H9 (cell line): ENCODE data around the gene PPP1R7. TPM values are rescaled to one million over a fixed set of nuclear protein-coding genes. Genes with fewer than 3 reads are reported as not detected.

ENCODE experiments used
- DNase-seq: peaks from one replicate; pipeline ENCODE4 v3.0.0-alpha.2; 2017
- H2AFZ ChIP-seq: one replicate; pipeline ENCODE4 v1.6.1; 2013; ENCODE audit warnings: mild to moderate bottlenecking, low read length, control low read depth, moderate library complexity
- H2AK5ac ChIP-seq: 2 replicates; pipeline ENCODE4 v1.6.1; 2013; ENCODE audit warnings: low read length, control low read depth, mixed read lengths; ENCODE audit not compliant: insufficient read length
- H2BK120ac ChIP-seq: one replicate; pipeline ENCODE4 v1.6.1; 2013; ENCODE audit warnings: low read depth, mild to moderate bottlenecking, low read length, control low read depth, inconsistent platforms; ENCODE audit not compliant: poor library complexity, severe bottlenecking
- H2BK12ac ChIP-seq: 2 replicates; pipeline ENCODE4 v1.6.1; 2013; ENCODE audit warnings: low read length, control low read depth, mixed read lengths, low read depth; ENCODE audit not compliant: insufficient read length
- H2BK15ac ChIP-seq: 2 replicates; pipeline ENCODE4 v1.6.1; 2013; ENCODE audit warnings: low read depth, low read length, control low read depth
- H2BK20ac ChIP-seq: one replicate; pipeline ENCODE4 v1.6.1; 2013; ENCODE audit warnings: low read depth, mild to moderate bottlenecking, low read length, control low read depth, inconsistent platforms; ENCODE audit not compliant: poor library complexity, severe bottlenecking
- H2BK5ac ChIP-seq: 2 replicates; pipeline ENCODE4 v1.6.1; 2013; ENCODE audit warnings: low read length, control low read depth, mixed read lengths; ENCODE audit not compliant: insufficient read length
- H3K14ac ChIP-seq: 2 replicates; pipeline ENCODE4 v1.6.1; 2013; ENCODE audit warnings: low read length, control low read depth; ENCODE audit not compliant: insufficient read depth
- H3K18ac ChIP-seq: 2 replicates; pipeline ENCODE4 v1.6.1; 2013; ENCODE audit warnings: low read depth, mild to moderate bottlenecking, mixed read lengths, low read length, control low read depth; ENCODE audit not compliant: insufficient read length
- H3K23ac ChIP-seq: 2 replicates; pipeline ENCODE4 v1.6.1; 2013; ENCODE audit warnings: low read length, control low read depth, mixed read lengths, low read depth; ENCODE audit not compliant: insufficient read length
- H3K23me2 ChIP-seq: 2 replicates; pipeline ENCODE4 v1.6.1; 2013; ENCODE audit warnings: low read depth, mild to moderate bottlenecking, mixed read lengths, low read length, control low read depth; ENCODE audit not compliant: insufficient read length, poor library complexity, severe bottlenecking
- H3K27ac ChIP-seq: 2 replicates; pipeline ENCODE4 v1.5.1; 2013; ENCODE audit warnings: low read length, control low read depth, mixed read lengths, low read depth; ENCODE audit not compliant: insufficient read length
- H3K27me3 ChIP-seq: 2 replicates; pipeline ENCODE4 v1.6.1; 2013; ENCODE audit warnings: low read length, control low read depth, inconsistent platforms; ENCODE audit not compliant: insufficient read depth
- H3K4ac ChIP-seq: 2 replicates; pipeline ENCODE4 v1.6.1; 2013; ENCODE audit warnings: low read depth, mild to moderate bottlenecking, control low read depth, inconsistent platforms, low read length, moderate library complexity
- H3K4me1 ChIP-seq: 2 replicates; pipeline ENCODE4 v1.6.1; 2013; ENCODE audit warnings: low read length, control low read depth, inconsistent platforms; ENCODE audit not compliant: insufficient read depth
- H3K4me2 ChIP-seq: 2 replicates; pipeline ENCODE4 v1.6.1; 2013; ENCODE audit warnings: low read length, control low read depth, mixed read lengths; ENCODE audit not compliant: insufficient read length, insufficient read depth
- H3K56ac ChIP-seq: 2 replicates; pipeline ENCODE4 v1.6.1; 2013; ENCODE audit warnings: low read depth, mild to moderate bottlenecking, mixed read lengths, low read length, control low read depth; ENCODE audit not compliant: insufficient read length
- H3K79me1 ChIP-seq: 2 replicates; pipeline ENCODE4 v1.6.1; 2013; ENCODE audit warnings: low read depth, mild to moderate bottlenecking, moderate library complexity, low read length, control low read depth, inconsistent platforms; ENCODE audit not compliant: insufficient read depth, poor library complexity, severe bottlenecking
- H3K79me2 ChIP-seq: 2 replicates; pipeline ENCODE4 v1.6.1; 2013; ENCODE audit warnings: low read length, control low read depth, inconsistent platforms; ENCODE audit not compliant: insufficient read depth
- H3K9ac ChIP-seq: 2 replicates; pipeline ENCODE4 v1.6.1; 2013; ENCODE audit warnings: low read length, control low read depth, mixed read lengths; ENCODE audit not compliant: insufficient read length; ENCODE audit errors: extremely low read depth
- H3K9me3 ChIP-seq: one replicate; pipeline ENCODE4 v1.6.1; 2013; ENCODE audit warnings: low read depth, low read length, inconsistent platforms; ENCODE audit not compliant: control insufficient read depth
- H3T11ph ChIP-seq: one replicate; pipeline ENCODE4 v1.6.1; 2013; ENCODE audit warnings: mild to moderate bottlenecking, low read length, control low read depth, inconsistent platforms
- H4K20me1 ChIP-seq: one replicate; pipeline ENCODE4 v1.6.1; 2013; ENCODE audit not compliant: control insufficient read depth, insufficient read length, insufficient read depth
- H4K5ac ChIP-seq: 2 replicates; pipeline ENCODE4 v1.6.1; 2013; ENCODE audit warnings: low read depth, mild to moderate bottlenecking, mixed read lengths, low read length, control low read depth; ENCODE audit not compliant: insufficient read length
- H4K8ac ChIP-seq: replicated peaks from 2 replicates; pipeline ENCODE4 v1.6.1; 2013; ENCODE audit warnings: low read length, control low read depth, mixed read lengths, low read depth; ENCODE audit not compliant: insufficient read length
- H4K91ac ChIP-seq: 2 replicates; pipeline ENCODE4 v1.6.1; 2013; ENCODE audit warnings: low read depth, mild to moderate bottlenecking, moderate library complexity, mixed read lengths, low read length, control low read depth; ENCODE audit not compliant: insufficient read length
- H3K27ac Mint-ChIP-seq, 3 experiments: 2 replicates in 2 of 3; 3 replicates in 1 of 3; pipeline ENCODE4 v1.8.0; 2020 to 2021; ENCODE audit warnings: mixed read lengths in 3 of 3, mild to moderate bottlenecking in 1 of 3, moderate library complexity in 1 of 3
- H3K27me3 Mint-ChIP-seq: 2 replicates; pipeline ENCODE4 v1.8.0; 2021; ENCODE audit warnings: low read depth, mild to moderate bottlenecking, moderate library complexity, mixed read lengths
- H3K36me3 Mint-ChIP-seq, 3 experiments: 2 replicates in 2 of 3; 3 replicates in 1 of 3; pipeline ENCODE4 v1.8.0; 2020 to 2021; ENCODE audit warnings: low read depth in 3 of 3, mixed read lengths in 3 of 3; ENCODE audit not compliant: insufficient read depth in 1 of 3
- H3K4me1 Mint-ChIP-seq, 2 experiments: 2 replicates each; pipeline ENCODE4 v1.8.0; 2020; ENCODE audit warnings: mixed read lengths in 2 of 2
- H3K4me3 Mint-ChIP-seq, 2 experiments: 2 replicates in 1 of 2; 3 replicates in 1 of 2; pipeline ENCODE4 v1.8.0; 2020 to 2021; ENCODE audit warnings: mild to moderate bottlenecking in 2 of 2, mixed read lengths in 2 of 2, moderate library complexity in 1 of 2
- H3K9me3 Mint-ChIP-seq, 2 experiments: 2 replicates in 1 of 2; 3 replicates in 1 of 2; pipeline ENCODE4 v1.8.0; 2020; ENCODE audit warnings: mild to moderate bottlenecking in 2 of 2, mixed read lengths in 2 of 2, moderate library complexity in 1 of 2
- WGBS: extraction: QIAGEN DNeasy Blood & Tissue Kit; methylation state at CpG from one replicate; pipeline ENCODE4 v1.1.7; 2013; ENCODE audit warnings: missing lambda C conversion rate, low lambda C conversion rate, mixed read lengths; ENCODE audit not compliant: insufficient read length; ENCODE audit errors: extremely low coverage; 5-methylcytosine and 5-hydroxymethylcytosine counted together
- total RNA-seq: library from RNA; stranded (reverse); gene quantifications from 2 replicates; pipeline ENCODE4 v1.2.1, GENCODE V29; 2021
- TF ChIP-seq, protein P1 (sequence below): fragments of 200-600 bp; sonication (generic); conservative IDR thresholded peaks from 3 replicates; pipeline ENCODE4 v1.8.0; 2021; ENCODE audit warnings: antibody characterized with exemption, mild to moderate bottlenecking

The PPP1R7 gene
- total RNA-seq, 1 experiment from 2014 or later: 60.2 TPM

DNA sequence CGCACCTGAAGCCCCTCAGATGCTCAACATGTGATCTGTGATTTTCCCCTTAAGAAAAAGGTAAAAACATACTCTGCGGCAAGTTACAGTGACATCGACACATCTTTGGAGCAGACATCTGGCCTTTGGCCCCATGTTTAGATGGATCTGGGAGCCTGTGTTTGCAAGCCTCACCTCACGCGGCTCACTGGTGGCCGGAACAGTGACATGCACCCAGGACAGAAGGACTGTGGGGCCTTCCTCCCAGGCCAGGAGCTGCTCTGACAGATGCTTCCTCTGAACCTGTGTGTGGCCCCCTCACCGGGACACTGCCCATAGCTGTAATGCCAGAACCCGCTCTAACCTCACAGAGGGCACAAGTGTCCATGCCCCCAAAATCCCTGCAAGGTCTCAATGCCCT, 14.1 kb upstream of the PPP1R7 start:
- no peak overlapping the region for H3K14ac ChIP-seq
- H2BK15ac ChIP-seq: no peak overlapping the region
- H3K4ac ChIP-seq: no peak overlapping the region
- H3K9me3 ChIP-seq: no peaks in the 10 kb centered on the region
- no peak overlapping the region for H2BK20ac ChIP-seq
- Mint-ChIP-seq H3K27ac (no peak overlapping the region), H3K9me3 (no peaks in the 10 kb centered on the region), H3K27me3 (no peaks in the 10 kb centered on the region), H3K36me3 (peaks cover 28 to 72% (median 57%) of the 10 kb centered on the region in 3 experiments), H3K4me3 (no peak overlapping the region), H3K4me1 (no peaks in the 10 kb centered on the region)
- H3K4me1 ChIP-seq: no peaks in the 10 kb centered on the region
- no peak overlapping the region for H3K18ac ChIP-seq
- no peak overlapping the region for H3K23ac ChIP-seq
- TF ChIP-seq, protein P1, sequence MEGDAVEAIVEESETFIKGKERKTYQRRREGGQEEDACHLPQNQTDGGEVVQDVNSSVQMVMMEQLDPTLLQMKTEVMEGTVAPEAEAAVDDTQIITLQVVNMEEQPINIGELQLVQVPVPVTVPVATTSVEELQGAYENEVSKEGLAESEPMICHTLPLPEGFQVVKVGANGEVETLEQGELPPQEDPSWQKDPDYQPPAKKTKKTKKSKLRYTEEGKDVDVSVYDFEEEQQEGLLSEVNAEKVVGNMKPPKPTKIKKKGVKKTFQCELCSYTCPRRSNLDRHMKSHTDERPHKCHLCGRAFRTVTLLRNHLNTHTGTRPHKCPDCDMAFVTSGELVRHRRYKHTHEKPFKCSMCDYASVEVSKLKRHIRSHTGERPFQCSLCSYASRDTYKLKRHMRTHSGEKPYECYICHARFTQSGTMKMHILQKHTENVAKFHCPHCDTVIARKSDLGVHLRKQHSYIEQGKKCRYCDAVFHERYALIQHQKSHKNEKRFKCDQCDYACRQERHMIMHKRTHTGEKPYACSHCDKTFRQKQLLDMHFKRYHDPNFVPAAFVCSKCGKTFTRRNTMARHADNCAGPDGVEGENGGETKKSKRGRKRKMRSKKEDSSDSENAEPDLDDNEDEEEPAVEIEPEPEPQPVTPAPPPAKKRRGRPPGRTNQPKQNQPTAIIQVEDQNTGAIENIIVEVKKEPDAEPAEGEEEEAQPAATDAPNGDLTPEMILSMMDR: no peak
- H3T11ph ChIP-seq: no peak overlapping the region
- H4K5ac ChIP-seq: no peak overlapping the region
- H2AK5ac ChIP-seq: no peak overlapping the region
- no peak overlapping the region for H2AFZ ChIP-seq
- no peak overlapping the region for H3K56ac ChIP-seq
- H2BK12ac ChIP-seq: no peak overlapping the region
- H3K27me3 ChIP-seq: no peaks in the 10 kb centered on the region
- H3K9ac ChIP-seq: no peak overlapping the region
- no peaks in the 10 kb centered on the region for H4K20me1 ChIP-seq
- H3K79me2 ChIP-seq: no peaks in the 10 kb centered on the region
- no peak overlapping the region for H4K8ac ChIP-seq
- H2BK5ac ChIP-seq: no peak overlapping the region
- no peak overlapping the region for H3K4me2 ChIP-seq
- WGBS: no CpG with 5 or more reads among the region's 8 CpGs
- H3K23me2 ChIP-seq: no peaks in the 10 kb centered on the region
- DNase-seq: no peak
- H2BK120ac ChIP-seq: no peak overlapping the region
- H3K79me1 ChIP-seq: no peaks in the 10 kb centered on the region
- no peak overlapping the region for H3K27ac ChIP-seq
- no peak overlapping the region for H4K91ac ChIP-seq
